ENCODE results near the gene FTSJ3. TPM values are rescaled to one million over a fixed set of nuclear protein-coding genes. Genes with fewer than 3 reads are reported as not detected.

Gene FTSJ3
- total RNA-seq, 1 experiment from 2014 or later, result 80.3 TPM

- no peak overlapping the region for H2AK5ac ChIP-seq (ENCODE audit: insufficient read length, low read length)
- H4K20me1 ChIP-seq (ENCODE audit: control insufficient read depth, insufficient read depth, insufficient read length), result peaks cover 2% of the 10 kb centered on the region
- DNase-seq, result no peak
- no peak overlapping the region for H2BK12ac ChIP-seq (ENCODE audit: insufficient read length, low read depth, low read length)
- H2BK120ac ChIP-seq (ENCODE audit: low read depth, low read length, poor library complexity, severe bottlenecking), result no peak overlapping the region
- H3K9me3 ChIP-seq (ENCODE audit: control insufficient read depth, low read depth, low read length), result no peaks in the 10 kb centered on the region
- no peak overlapping the region for H2BK5ac ChIP-seq (ENCODE audit: insufficient read length, low read length)
- H2BK20ac ChIP-seq (ENCODE audit: low read depth, low read length, poor library complexity, severe bottlenecking), result no peak overlapping the region
- TF ChIP-seq CTCF (conservative IDR thresholded peaks at IDR 0.05), result no peak
- H4K91ac ChIP-seq (ENCODE audit: insufficient read length, low read depth, low read length), result no peak overlapping the region
- H4K8ac ChIP-seq (replicated peaks; ENCODE audit: insufficient read length, low read depth, low read length), result no peak overlapping the region
- H3K4me1 ChIP-seq (ENCODE audit: insufficient read depth, low read length), result no peaks in the 10 kb centered on the region
- no peak overlapping the region for H2AFZ ChIP-seq (ENCODE audit: low read length)
- no peak overlapping the region for H3K4ac ChIP-seq (ENCODE audit: low read depth, low read length)
- Mint-ChIP-seq H3K9me3 (no peaks in the 10 kb centered on the region), H3K4me3 (no peak overlapping the region), H3K27me3 (ENCODE audit: low read depth) (no peaks in the 10 kb centered on the region), H3K27ac (no peak overlapping the region), H3K4me1 (0 out of 4 replicates have a peak, but pooled peaks cover 0 to 2% of the 10 kb centered on the region in 2 experiments), H3K36me3 (ENCODE audit: insufficient read depth in 1 of 3, low read depth in 3 of 3) (peaks cover 12 to 61% (median 36%) of the 10 kb centered on the region in 3 experiments; a peak in 6 of 7 replicates)
- no peak overlapping the region for H3K18ac ChIP-seq (ENCODE audit: insufficient read length, low read depth, low read length)
- no peak overlapping the region for H3K23ac ChIP-seq (ENCODE audit: insufficient read length, low read depth, low read length)
- no peaks in the 10 kb centered on the region for H3K27me3 ChIP-seq (ENCODE audit: insufficient read depth, low read length)
- H3K27ac ChIP-seq (ENCODE audit: insufficient read length, low read depth, low read length), result no peak overlapping the region
- no peak overlapping the region for H3K56ac ChIP-seq (ENCODE audit: insufficient read length, low read depth, low read length)
- H4K5ac ChIP-seq (ENCODE audit: insufficient read length, low read depth, low read length), result no peak overlapping the region
- peaks cover 29% of the 10 kb centered on the region for H3K79me2 ChIP-seq (ENCODE audit: insufficient read depth, low read length)
- no peak overlapping the region for H3K14ac ChIP-seq (ENCODE audit: insufficient read depth, low read length)
- H2BK15ac ChIP-seq (ENCODE audit: low read depth, low read length), result no peak overlapping the region
- H3K23me2 ChIP-seq (ENCODE audit: insufficient read length, low read depth, low read length, poor library complexity, severe bottlenecking), result no peaks in the 10 kb centered on the region
- H3K9ac ChIP-seq (ENCODE audit: extremely low read depth, insufficient read length, low read length), result no peak overlapping the region
- peaks cover 7% of the 10 kb centered on the region for H3K79me1 ChIP-seq (ENCODE audit: insufficient read depth, low read depth, low read length, poor library complexity, severe bottlenecking)
- H3T11ph ChIP-seq (ENCODE audit: low read length), result no peak overlapping the region
- H3K4me2 ChIP-seq (ENCODE audit: insufficient read depth, insufficient read length, low read length), result no peak overlapping the region
- no CpG with 5 or more reads among the region's 1 CpG for WGBS (ENCODE audit: extremely low coverage, insufficient read length, low lambda C conversion rate)
Measured at GRCh38 chr17:63785556-63785955, 41.9 kb downstream of the FTSJ3 start.
